HCEC 1CT (cell line): ENCODE measurements around the gene CITED2.

ENCODE experiments used
- DNase-seq: peaks from one replicate; pipeline ENCODE4 v3.0.0-alpha.2; 2017

Gene CITED2

GRCh38 chr6:139381216-139381865, 6.9 kb upstream of the CITED2 start:
- DNase-seq, result peak; percentile 36

- DNase-seq, result no peak
These were observed 6.2 kb upstream of the CITED2 start for GRCh38 chr6:139380611-139381010.

GRCh38 chr6:139380168-139380567, 5.7 kb upstream of the CITED2 start:
- no peak for DNase-seq

DNA sequence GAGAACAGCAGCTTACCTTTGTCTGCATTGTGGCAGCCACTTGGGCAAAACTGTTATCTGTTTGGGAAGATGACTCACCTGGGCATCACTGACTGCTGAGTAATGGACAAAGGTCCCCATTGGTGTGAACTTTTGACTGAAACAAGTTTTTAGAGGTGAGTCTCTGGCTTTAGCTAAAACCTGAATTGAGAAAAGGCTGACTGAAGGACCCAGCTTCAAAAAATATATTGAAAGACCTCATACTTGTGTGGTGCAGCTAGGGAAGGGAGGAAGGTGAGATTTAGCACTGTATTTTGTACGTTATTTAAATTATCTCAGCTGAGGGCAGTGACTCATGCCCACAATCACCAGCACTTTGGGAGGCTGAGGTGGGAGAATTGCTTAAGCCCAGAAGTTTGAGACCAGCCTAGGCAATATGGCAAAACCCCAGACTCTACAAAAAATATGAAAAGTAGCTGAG, 4.5 kb upstream of the CITED2 start:
- peak; percentile 48 for DNase-seq

- DNase-seq, result no peak
These were observed 3.8 kb upstream of the CITED2 start for GRCh38 chr6:139378226-139378625.

DNA sequence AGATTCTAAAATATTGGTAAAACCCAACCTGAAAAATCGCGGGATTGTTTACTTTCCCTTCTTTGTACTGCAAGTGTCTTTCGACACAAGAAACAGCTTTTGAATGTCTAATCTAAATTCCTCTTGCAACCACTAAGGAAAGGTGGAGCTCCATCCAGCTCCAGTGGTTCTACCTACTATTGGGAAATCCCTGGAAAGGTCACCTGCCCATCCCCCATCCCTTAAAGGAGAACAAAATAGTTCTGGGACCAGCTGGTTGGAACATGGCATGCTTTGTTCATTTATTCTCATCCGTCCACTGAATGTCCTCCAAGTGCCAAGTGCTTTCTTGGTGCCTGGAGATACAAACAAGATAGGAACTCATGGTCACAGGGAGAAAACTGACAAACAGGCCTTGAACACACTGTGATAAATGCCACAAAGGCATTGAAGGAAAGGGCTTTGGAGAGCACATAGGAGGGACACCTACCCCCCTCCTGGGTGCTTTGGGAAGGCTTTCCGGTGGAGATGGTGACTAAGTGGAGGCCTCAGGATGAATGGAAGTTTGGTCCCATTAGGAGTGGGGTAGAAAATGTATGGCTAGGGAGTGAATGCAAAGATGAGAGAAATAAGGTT, 2.3 kb upstream of the CITED2 start:
- DNase-seq, result peak; percentile 72

GRCh38 chr6:139376017-139376330, 1.5 kb upstream of the CITED2 start:
- DNase-seq, result no peak

GRCh38 chr6:139375226-139376016, 973 bp upstream of the CITED2 start:
- peak; percentile 98 for DNase-seq

DNA sequence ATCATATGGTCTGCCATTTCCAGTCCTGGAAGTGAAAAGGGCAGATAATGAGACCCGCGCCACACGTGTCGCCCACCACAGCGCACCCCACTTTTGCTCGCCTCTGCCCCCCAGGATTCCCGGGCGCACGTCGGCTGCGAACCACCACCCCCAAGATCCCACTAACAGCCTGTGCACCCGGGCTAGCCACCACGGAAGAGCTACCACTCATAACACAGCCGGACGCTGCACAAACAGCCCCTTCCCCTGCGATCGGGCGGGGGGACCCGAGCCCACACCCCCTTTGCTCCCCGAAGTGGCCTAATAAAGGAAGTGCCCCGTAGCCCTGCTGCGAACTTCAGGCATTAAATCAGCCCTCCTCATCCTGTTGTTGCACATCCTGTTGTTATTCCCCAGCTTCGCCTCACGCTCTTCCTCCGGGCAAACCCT, 506 bp downstream of the CITED2 start:
- no peak for DNase-seq

DNA sequence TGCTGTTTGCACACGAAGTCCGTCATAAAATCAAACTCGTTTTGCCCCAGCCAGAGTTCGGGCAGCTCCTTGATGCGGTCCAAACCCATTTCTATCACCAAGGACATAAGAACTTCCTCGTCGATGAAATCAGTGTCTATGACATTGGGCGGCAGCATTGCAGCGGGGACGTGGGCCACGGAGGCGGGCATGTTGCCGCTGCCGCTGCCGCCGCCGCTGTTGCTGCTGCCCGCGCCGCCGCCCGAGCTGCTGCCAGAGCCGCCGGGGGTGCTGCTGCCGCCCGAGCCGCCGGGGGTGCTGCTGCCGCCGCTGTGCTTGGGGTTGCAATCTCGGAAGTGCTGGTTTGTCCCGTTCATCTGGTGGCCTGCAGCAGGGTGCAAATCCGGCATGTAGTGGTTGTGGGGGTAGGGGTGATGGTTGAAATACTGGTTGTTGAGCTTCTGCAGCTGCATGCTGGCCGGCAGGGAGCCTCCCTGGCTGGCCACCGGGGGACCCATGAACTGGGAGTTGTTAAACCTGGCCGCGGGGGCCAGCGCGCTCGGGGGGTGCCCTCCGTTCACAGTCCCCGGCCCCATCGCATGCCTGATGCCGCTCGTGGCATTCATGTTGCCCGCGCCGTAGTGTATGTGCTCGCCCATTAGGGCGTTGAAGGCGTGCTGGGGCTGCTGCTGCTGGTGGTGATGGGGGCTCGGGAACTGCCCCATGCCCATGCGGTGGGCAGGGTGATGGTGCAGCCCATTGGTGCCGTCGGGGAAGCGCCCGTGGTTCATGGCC, 1.1 kb downstream of the CITED2 start:
- peak; percentile 56 for DNase-seq

GRCh38 chr6:139372326-139373153, 1.9 kb downstream of the CITED2 start:
- DNase-seq, result peak; percentile 29

DNA sequence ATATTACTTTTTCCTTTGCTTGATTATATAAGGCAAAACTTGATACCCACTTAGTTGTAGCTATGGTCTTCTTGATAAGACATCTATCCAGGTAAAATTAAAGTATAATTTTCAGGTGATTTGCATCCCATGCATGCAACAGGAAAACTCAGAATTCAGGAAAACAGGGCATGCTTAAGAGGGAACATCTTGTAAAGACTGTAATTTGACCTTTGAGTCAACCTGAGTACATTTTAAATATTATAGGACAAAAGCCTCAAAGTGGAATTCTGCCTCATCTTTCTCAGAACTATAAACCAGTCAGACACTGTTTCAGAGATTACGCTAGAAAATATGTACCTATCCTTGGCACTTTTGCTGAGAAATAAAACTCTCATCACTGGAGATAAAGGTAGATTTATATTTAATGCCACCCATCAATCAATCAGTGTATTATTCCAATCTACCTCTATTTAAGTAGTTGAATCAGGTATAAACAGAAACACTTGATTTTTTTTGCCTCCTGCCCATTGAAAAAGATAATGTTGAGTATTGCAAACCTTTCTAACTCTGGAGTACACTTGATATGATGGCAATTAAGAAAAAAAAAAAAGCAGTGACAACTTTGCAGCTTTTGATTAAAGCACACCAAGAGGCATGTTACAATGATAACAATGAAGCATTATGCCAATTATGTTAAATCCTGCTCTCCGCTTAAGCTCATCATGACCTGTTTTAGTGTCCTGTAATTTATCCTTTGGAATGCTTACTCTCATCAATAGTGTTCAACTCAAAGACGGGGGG, 2.8 kb downstream of the CITED2 start:
- peak; percentile 35 for DNase-seq

GRCh38 chr6:139370999-139371345, 3.5 kb downstream of the CITED2 start:
- DNase-seq, result peak; percentile 17

DNA sequence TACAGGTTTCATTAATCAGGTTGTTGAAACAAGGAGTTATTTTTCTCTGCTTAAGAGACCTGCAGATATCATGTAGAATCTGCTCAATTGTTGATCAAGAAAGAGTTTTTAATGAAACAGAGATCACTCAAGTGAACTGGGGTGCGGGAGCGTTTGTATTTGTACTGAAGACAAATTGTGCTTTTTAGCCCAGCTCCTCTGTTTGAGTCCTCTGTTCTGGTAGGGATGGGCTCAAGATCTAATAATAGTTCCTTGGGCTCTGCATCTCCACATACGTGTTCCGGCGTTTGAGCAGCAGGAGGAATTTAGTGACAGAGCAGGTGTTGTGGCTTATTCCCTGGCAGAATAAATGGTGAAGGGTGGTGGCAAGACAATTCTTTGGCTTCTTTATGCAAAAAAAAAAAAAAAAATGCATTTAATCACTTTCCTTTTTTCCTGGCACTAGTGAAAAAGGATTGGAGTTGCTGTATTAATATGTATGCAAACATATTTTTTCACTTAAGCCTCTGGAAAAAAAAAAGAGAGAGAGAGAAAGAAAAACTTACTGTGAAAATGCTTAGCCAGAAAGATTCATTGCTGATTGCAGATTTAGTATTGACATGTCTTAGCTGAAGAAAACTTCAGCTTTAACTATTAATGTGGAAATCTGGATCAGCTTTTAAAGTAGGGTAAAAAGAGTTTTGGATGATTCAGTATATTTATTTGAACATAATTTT, 4.0 kb downstream of the CITED2 start:
- peak; percentile 61 for DNase-seq

GRCh38 chr6:139369568-139370282, 4.7 kb downstream of the CITED2 start:
- DNase-seq, result peak; percentile 87

GRCh38 chr6:139369068-139369467, 5.4 kb downstream of the CITED2 start:
- no peak for DNase-seq

DNA sequence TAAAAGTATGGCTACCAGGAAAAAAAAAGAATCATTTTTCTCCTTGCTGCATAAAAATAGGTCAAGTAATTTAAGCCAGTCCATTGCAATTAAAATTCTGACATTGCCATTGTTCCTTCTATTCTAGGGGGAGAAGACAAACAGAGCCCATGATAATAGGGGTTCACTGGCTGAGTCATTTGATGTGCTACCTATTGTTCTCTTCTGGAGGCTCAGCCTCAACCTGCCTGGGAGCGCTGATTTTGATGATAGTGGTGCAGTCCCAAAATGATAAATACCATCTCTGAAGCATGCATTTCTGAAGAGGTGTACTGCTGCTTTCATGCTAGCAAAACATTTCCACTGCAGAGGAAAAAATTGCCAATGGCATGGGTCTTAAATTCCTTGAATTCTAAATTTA, 5.8 kb downstream of the CITED2 start:
- DNase-seq, result no peak

- no peak for DNase-seq
These were observed 6.6 kb downstream of the CITED2 start for GRCh38 chr6:139367810-139368351.

DNA sequence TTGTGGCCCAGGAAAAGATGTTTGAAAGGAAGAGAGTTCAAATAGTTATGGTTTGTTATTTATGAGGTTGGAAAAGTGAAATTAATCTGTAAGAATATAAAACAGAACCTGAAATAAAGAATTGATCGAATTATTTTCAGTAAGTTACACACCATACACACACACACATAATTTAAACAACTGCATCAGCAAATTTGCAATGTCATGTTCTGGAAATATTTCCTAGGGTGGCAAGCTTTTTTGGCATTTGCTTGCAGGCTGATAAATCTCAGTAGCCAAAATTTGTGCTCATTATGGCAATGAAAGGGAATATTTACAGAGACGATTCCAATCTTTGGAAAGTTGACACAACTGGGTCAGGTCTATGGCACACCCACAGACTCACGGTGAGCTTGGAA, 9.5 kb downstream of the CITED2 start:
- DNase-seq, result no peak
